ENCODE data around the gene SCIN.
"Not testable (repeated sequence)": the region's sequence is repeated elsewhere in the genome, so short reads cannot be mapped to it uniquely, and the experiment has no call there.

Gene SCIN

GRCh38 chr7:12691388-12691787 lies 120.9 kb downstream of the SCIN start:
- not testable (repeated sequence) for DNase-seq

DNA sequence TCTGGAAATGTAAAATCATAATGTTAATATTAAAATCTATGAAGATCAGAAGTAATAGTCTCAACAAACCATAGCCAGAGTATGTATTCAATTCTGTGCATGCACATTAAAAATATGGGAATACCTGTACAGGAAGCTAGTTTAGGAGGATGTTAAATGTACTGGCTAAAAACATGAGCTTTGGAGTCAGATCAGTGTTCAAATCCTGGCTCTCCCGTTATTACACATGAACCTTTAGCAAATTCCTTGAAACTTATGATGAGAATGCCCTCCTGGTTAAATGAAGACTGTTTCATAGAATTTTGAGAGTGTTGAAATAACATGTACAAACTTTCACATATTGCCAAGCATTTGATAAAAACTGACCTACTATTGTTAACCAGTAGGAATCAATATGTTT lies 121.5 kb downstream of the SCIN start:
- DNase-seq: no peak

GRCh38 chr7:12692479-12693259 lies 122.1 kb downstream of the SCIN start:
- no peak for DNase-seq

- no peak for DNase-seq
Measured at GRCh38 chr7:12694817-12695216, 124.3 kb downstream of the SCIN start.

- no peak for DNase-seq
Measured at GRCh38 chr7:12695965-12696364, 125.4 kb downstream of the SCIN start.

DNA sequence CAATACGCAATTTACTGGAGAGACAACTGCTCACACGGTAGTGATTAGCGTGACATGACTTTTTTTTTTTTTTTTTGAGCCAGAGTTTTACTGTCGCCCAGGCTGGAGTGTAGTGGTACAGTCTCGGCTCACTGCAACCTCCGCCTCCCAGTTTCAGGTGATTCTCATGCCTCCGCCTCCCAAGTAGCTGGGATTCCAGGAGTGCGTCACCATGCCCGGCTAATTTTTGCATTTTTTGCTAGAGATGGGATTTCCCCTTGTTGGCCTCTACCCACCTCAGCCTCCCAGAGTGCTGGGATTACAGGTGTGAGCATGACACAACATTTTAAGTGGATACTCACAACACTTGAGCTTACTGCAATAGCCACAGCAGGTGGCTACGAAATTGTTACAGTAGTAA lies 128.8 kb downstream of the SCIN start:
- no peak for DNase-seq

DNA sequence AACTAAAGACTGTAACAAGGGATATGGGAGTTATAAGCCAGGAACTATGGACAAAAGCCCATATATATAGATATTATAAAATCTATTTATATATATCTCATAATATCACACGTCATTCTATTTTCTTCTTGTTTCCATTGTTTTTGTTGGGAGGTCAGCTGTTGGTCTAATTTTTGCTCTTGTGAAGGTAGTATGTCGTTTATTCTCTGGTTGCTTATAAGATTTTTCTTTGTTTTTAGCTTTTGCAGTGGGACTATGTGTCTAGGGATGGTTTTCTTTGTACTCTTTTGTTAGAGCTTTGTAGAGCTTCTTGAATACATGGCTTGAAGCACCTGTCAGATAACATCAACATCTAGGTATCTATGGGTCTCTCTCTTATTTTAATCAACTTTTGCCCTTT lies 130.9 kb downstream of the SCIN start:
- no peak for DNase-seq

DNA sequence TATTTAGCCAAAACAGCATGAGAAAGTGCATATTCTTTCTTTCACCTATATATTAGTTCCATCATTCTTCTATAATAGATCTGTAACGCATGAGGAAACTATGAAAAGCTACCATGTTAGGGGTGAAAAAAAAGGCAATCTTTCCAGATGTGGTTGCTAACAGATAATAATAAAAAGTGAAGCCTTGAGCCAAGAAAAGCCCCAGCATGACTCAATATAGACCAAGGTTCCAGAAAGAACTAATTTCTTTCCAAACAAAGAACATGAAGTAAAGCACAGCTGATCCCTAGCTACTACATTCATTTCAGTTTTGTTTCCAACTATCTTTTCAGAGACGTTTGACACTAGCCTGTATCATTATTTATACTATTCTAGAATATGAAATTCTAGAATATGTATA lies 133.4 kb downstream of the SCIN start:
- DNase-seq: no peak

- DNase-seq: no peak
Measured at GRCh38 chr7:12705878-12706277, 135.4 kb downstream of the SCIN start.

GRCh38 chr7:12706900-12707536 lies 136.5 kb downstream of the SCIN start:
- no peak for DNase-seq

DNA sequence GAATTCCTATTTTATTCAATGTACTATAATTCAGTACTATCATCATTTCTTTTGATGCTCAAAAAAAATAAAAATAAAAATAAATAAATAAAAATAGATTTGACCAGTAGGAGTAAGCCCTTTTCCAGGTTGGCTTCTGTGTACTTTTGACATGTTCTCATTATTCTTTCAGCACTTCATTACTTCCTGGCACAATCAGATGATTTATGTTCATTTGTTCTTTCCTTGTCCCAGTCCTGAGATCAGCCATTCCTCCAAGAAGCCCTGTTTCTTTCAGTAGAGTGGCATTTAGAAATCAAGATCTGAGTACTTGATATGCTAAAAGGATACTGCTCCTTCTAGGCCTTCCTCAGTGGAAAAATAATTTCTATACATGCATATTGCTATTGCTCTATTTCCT lies 137.8 kb downstream of the SCIN start:
- no peak for DNase-seq
